Retinal pigment epithelial cell (primary cell): ENCODE measurements around the gene ZFPM1.

Experiments
- DNase-seq: peaks from one replicate; pipeline ENCODE4 v3.0.0-alpha.2; 2010; ENCODE audit warnings: low read depth
- H3K4me3 ChIP-seq: 2 replicates; pipeline ENCODE4 v1.5.1; 2011; ENCODE audit warnings: mild to moderate bottlenecking, low read length, control low read depth, moderate library complexity
- CTCF ChIP-seq: conservative IDR thresholded peaks from 2 replicates; pipeline ENCODE4 v1.5.1; 2011; ENCODE audit warnings: low read depth, low read length, control low read depth, inconsistent platforms

The ZFPM1 gene

GRCh38 chr16:88503771-88504488 is 50.9 kb downstream of the ZFPM1 start:
- TF ChIP-seq CTCF, result no peak
- DNase-seq, result no peak
- no peak overlapping the region for H3K4me3 ChIP-seq

GRCh38 chr16:88504489-88505404 is 51.7 kb downstream of the ZFPM1 start:
- H3K4me3 ChIP-seq, result no peak overlapping the region
- DNase-seq, result no peak
- no peak for TF ChIP-seq CTCF

- TF ChIP-seq CTCF, result peak; percentile 68
- peak; percentile 17 for DNase-seq
These were observed 52.5 kb downstream of the ZFPM1 start for GRCh38 chr16:88505405-88506082.

GRCh38 chr16:88506723-88507122 is 53.6 kb downstream of the ZFPM1 start:
- DNase-seq, result no peak
- TF ChIP-seq CTCF, result no peak
- no peak overlapping the region for H3K4me3 ChIP-seq

More at GRCh38 chr16:88505405-88506082, 52.5 kb downstream of the ZFPM1 start:
- no peak overlapping the region for H3K4me3 ChIP-seq

GRCh38 chr16:88507231-88507743 is 54.2 kb downstream of the ZFPM1 start:
- no peak for TF ChIP-seq CTCF
- no peak overlapping the region for H3K4me3 ChIP-seq

GRCh38 chr16:88508376-88508867 is 55.3 kb downstream of the ZFPM1 start:
- no peak for DNase-seq
- TF ChIP-seq CTCF, result no peak
- H3K4me3 ChIP-seq, result no peak overlapping the region

More at GRCh38 chr16:88507231-88507743, 54.2 kb downstream of the ZFPM1 start:
- DNase-seq, result no peak
